Measurements from ENCODE around the gene BRPF3. TPM values are rescaled to one million over a fixed set of nuclear protein-coding genes. Genes with fewer than 3 reads are reported as not detected.

The BRPF3 gene
- total RNA-seq, 1 donor from 2014 or later: 7.1 TPM

DNA sequence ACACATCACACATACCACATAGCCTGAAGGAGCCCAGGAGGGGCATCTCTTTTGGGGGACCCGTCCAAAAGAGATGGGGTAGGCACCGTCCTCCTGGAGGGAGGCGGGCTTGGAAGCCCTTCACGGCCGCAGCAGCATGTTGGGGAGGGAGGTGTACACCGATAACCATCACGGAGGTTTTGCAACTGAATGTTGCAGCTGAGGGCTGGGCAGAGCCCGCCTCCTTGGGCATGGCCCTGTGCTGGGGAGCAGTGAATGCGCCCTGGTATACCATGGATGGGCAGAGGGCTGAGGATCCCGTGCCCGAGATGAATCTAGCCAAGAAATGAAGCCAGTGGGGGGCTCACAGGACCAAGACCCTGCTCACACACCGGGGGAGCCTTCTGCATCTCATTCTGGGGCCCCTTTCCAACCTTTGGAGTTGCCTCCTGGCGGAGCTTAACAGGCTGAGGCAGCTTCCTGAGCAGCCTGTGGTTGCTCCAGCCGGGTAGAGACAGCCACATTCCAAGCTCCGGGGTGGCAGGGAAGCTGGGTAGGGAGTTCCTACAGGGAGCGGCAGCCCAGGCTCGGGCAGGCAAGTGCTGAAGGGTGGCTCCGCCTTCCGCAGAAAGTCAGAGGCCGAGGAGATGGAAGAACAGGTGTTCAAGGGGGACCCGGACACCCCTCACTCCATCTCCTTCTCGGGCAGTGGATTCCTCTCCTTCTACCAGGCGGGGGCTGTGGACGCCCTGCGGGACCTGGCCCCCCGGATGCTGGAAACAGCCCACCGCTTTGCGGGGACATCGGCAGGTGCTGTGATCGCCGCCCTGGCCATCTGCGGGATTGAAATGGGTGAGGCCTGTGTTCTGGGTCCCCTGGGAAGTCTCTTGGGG is 73.5 kb downstream of the BRPF3 start, which contains the start of gene PNPLA1:
Gene PNPLA1, plus strand, starts transcription at position 227 of the 872 bp plus-strand sequence. Its CDS starts 400 bp downstream, at position 627.
- no peak for DNase-seq (ENCODE audit: low read depth)
- TF ChIP-seq, protein P1, sequence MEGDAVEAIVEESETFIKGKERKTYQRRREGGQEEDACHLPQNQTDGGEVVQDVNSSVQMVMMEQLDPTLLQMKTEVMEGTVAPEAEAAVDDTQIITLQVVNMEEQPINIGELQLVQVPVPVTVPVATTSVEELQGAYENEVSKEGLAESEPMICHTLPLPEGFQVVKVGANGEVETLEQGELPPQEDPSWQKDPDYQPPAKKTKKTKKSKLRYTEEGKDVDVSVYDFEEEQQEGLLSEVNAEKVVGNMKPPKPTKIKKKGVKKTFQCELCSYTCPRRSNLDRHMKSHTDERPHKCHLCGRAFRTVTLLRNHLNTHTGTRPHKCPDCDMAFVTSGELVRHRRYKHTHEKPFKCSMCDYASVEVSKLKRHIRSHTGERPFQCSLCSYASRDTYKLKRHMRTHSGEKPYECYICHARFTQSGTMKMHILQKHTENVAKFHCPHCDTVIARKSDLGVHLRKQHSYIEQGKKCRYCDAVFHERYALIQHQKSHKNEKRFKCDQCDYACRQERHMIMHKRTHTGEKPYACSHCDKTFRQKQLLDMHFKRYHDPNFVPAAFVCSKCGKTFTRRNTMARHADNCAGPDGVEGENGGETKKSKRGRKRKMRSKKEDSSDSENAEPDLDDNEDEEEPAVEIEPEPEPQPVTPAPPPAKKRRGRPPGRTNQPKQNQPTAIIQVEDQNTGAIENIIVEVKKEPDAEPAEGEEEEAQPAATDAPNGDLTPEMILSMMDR (conservative IDR thresholded peaks at IDR 0.05; ENCODE audit: low read depth, low read length): no peak
- H3K4me3 ChIP-seq (ENCODE audit: low read depth, low read length): no peak within 1 kb of the TSS

DNA sequence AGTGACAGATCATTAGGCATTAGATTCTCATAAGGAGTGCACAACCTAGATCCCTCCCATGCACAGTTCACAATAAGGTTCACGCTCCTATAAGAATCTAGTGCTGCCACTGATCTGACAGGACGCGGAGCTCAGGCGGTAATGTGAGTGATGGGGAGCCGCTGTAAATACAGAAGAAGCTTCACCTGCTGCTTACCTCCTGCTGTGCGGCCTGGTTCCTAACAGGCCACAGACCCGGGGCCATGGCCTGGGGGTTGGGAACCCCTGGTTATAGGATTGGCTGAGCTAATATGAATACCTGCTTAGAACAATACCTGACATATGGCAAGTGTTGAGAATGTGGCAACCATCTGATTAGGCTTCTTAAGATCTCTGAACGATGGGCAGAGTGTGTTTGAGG is 75.7 kb downstream of the BRPF3 start:
- H3K4me3 ChIP-seq (ENCODE audit: low read depth, low read length): no peak overlapping the region
- DNase-seq (ENCODE audit: low read depth): no peak
- TF ChIP-seq, protein P1 (conservative IDR thresholded peaks at IDR 0.05; ENCODE audit: low read depth, low read length): no peak

DNA sequence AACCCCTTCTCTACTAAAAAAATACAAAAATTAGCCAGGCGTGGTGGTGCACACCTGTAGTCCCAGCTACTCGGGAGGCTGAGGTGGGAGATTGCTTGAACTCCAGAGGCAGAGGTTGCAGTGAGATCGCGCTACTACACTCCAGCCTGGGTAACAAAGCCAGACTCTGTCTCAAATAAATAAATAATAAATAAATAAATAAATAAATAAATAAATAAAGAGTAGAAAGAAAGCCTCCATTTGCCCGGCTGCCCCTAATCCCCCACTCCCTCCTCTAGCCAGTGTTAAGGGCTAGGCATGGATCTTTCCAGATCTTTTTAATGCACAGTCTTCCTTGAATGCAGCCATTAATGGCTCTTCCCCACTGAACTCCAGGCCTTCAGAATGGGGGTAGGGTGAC is 76.5 kb downstream of the BRPF3 start:
- DNase-seq (ENCODE audit: low read depth): no peak
- TF ChIP-seq, protein P1 (conservative IDR thresholded peaks at IDR 0.05; ENCODE audit: low read depth, low read length): no peak
- no peak overlapping the region for H3K4me3 ChIP-seq (ENCODE audit: low read depth, low read length)

DNA sequence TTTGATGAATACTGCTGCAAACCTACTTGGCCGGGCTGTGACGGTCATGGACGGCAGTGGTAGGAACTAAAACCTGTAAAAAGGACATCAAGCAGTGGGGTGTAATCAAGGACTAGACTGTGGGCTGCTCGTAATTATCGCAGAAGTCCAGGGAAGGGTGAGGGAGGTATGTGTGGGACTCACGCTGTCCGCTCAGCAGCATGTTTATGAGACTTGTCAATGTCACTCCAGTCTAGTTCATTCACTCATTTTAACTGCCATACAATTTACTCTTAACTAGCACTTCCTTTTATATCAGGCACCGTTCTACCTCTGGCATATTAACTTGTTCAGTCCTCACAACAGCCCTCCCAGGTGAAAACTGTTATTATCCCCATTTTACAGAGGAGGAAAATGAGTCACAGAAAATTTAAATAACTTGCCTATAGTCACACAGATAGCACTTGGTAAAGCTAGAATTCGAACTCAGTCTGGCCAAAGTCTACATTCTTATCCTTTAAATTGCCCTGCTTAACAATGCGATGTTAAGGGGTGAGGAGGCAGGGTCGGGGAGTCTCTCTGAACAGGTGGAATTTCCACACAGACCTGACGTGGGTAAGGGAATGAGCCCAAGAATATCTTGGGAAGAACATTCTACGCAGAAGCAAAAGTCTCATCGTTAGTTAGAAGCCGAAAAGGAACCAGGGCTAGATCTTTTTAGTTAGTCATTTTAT is 77.4 kb downstream of the BRPF3 start:
- no peak for DNase-seq (ENCODE audit: low read depth)
- TF ChIP-seq, protein P1 (conservative IDR thresholded peaks at IDR 0.05; ENCODE audit: low read depth, low read length): no peak
- no peak overlapping the region for H3K4me3 ChIP-seq (ENCODE audit: low read depth, low read length)

DNA sequence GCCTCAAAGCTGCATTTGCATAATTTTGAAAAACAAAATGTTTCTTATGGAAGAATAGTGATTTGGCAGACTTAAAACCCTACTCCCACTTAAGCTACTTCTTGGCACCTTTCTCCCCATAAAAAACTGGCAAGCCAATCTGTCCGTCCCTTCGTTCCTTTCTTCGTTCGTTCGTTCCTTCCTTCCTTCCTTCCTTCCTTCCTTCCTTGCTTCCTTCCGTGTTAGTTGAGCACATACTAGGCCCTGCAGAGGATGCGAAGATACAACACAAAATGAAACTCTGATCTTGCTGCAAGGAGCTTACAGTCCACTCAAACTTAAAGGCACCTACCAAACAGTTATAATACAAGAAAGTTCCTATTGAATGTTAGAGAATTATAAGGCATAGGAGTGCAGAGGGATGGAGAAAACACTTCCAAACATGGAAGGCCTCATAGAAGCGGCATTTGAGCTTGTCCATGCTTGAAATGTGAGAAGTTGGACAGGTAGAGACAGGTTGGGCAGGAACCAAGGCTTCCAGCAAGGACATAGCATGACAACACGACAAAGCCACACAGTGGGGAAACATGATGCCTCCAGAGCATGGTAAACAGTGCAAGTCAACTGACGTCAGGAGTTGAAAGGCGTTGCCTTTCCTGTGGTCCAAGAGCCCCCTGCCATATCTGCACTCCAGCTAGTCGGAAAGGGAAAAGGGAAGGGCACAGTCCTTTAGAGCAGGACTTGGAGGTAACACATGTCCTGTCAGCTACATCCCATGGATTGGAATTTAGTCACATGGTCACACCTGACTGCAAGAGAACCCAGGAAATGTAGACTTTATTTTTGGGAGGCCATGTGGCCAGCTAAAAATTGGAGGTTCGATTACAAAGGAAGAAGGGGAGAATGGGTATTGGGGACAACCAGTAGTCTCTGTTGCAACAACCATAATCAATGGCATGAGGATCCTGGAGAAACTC is 80.3 kb downstream of the BRPF3 start:
- TF ChIP-seq, protein P1 (conservative IDR thresholded peaks at IDR 0.05; ENCODE audit: low read depth, low read length): no peak
- DNase-seq (ENCODE audit: low read depth): no peak
- no peak overlapping the region for H3K4me3 ChIP-seq (ENCODE audit: low read depth, low read length)

DNA sequence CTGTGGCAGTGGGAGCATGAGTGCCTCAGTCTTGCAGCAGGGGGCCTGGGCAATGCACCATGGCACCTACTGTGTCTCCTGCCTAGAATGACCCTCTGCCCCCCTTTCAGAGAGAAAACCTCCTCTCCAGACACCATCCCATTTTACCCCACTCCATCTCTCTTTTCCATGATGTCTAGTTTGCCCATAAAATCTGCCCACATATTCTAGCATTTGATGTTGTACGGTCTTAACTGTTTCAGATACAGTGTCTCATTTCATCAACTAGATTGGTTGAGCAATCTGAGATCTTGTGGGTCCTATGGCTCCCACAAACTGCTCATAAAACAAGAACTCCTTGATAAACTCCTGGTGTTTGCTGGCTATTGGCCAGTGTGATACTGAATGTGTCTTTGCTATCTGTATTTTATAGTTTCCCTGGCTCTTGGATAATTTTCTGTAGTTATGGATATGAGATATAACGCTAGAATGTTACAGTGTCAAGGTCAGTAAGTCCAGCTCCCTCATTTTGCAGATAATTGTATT is 81.5 kb downstream of the BRPF3 start:
- no peak overlapping the region for H3K4me3 ChIP-seq (ENCODE audit: low read depth, low read length)
- TF ChIP-seq, protein P1 (conservative IDR thresholded peaks at IDR 0.05; ENCODE audit: low read depth, low read length): no peak
- no peak for DNase-seq (ENCODE audit: low read depth)
